Subcutaneous adipose tissue (tissue), 4 donors: ENCODE data around the gene FHL2. TPM values are rescaled to one million over a fixed set of nuclear protein-coding genes. Genes with fewer than 3 reads are reported as not detected.

Source experiments
- CTCF ChIP-seq: fragments of 450-650 bp; IDR thresholded peaks from one replicate; pipeline ENCODE4 v1.5.1; 2016; ENCODE audit warnings: low read depth, mild to moderate bottlenecking, control low read depth, antibody characterized with exemption, moderate library complexity
- total RNA-seq, 4 donors: library from RNA; depleted of rRNA; stranded (reverse); fragments of >200 nt; gene quantifications; one replicate each; pipeline ENCODE4 v1.1.0, GENCODE V29; 2016

Gene FHL2
- total RNA-seq: 10 to 100 TPM; 24.1 to 35.9 (median 30.2) TPM

GRCh38 chr2:105398336-105399206 lies at the start of gene FHL2:
FHL2 (minus strand) TSS chr2:105399051; CDS start chr2:105386516, 12,535 bp downstream.
- TF ChIP-seq CTCF: no peak

GRCh38 chr2:105447476-105447875 lies 48.6 kb upstream of the FHL2 start:
- no peak for TF ChIP-seq CTCF

GRCh38 chr2:105446501-105446900 lies 47.6 kb upstream of the FHL2 start:
- TF ChIP-seq CTCF: no peak

GRCh38 chr2:105445976-105446375 lies 47.1 kb upstream of the FHL2 start:
- TF ChIP-seq CTCF: no peak

- TF ChIP-seq CTCF: no peak
Observed at GRCh38 chr2:105445498-105445897, 46.6 kb upstream of the FHL2 start.

GRCh38 chr2:105443617-105444598 lies 45.1 kb upstream of the FHL2 start:
- TF ChIP-seq CTCF: no peak

GRCh38 chr2:105442721-105443120 lies 43.9 kb upstream of the FHL2 start:
- no peak for TF ChIP-seq CTCF
